Measurements from ENCODE around the gene ABCB6.

ABCB6 gene

DNA sequence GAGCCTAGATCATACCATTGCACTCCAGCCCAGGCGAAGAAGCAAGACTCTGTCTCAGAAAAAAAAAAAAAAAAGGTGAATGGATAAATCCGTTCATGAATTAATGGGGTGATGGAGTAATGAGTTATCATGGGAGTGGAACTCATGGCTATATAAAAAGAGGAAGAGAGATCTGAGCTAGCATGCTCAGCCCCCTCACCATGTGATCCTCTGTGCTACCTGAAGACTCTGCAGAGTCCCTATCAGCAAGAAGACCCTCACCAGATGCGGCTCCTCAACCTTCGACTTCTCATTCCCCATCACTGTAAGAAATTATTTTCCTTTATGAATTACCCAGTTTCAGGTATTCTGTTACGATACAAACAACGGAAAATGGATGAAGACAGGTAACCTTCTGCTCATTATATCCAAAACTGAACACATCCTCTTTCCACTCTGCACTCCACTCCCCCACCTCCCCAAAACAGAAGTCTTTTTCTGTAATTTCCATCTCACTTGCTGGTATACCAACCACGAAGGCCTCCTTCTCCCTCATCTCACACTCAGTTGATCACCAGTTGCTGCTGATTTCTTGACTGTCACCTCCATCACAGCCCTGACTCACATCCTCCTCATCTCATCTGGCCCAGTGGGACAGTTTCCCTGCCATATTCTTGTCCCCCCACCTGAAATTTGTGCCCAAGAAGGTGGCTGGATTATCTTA lies 31.9 kb downstream of the ABCB6 start:
- TF ChIP-seq ZFX (IDR thresholded peaks at IDR 0.05): no peak
- TF ChIP-seq, protein P1, sequence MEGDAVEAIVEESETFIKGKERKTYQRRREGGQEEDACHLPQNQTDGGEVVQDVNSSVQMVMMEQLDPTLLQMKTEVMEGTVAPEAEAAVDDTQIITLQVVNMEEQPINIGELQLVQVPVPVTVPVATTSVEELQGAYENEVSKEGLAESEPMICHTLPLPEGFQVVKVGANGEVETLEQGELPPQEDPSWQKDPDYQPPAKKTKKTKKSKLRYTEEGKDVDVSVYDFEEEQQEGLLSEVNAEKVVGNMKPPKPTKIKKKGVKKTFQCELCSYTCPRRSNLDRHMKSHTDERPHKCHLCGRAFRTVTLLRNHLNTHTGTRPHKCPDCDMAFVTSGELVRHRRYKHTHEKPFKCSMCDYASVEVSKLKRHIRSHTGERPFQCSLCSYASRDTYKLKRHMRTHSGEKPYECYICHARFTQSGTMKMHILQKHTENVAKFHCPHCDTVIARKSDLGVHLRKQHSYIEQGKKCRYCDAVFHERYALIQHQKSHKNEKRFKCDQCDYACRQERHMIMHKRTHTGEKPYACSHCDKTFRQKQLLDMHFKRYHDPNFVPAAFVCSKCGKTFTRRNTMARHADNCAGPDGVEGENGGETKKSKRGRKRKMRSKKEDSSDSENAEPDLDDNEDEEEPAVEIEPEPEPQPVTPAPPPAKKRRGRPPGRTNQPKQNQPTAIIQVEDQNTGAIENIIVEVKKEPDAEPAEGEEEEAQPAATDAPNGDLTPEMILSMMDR (conservative IDR thresholded peaks at IDR 0.05): no peak
- H3K27ac ChIP-seq: no peak overlapping the region

GRCh38 chr2:219184121-219184520 lies 34.6 kb downstream of the ABCB6 start:
- TF ChIP-seq ZFX (IDR thresholded peaks at IDR 0.05): no peak
- TF ChIP-seq, protein P1 (conservative IDR thresholded peaks at IDR 0.05): no peak
- no peak overlapping the region for H3K27ac ChIP-seq

- TF ChIP-seq ZFX (IDR thresholded peaks at IDR 0.05): no peak
- TF ChIP-seq, protein P1 (conservative IDR thresholded peaks at IDR 0.05): no peak
- no peak overlapping the region for H3K27ac ChIP-seq
These were observed 35.5 kb downstream of the ABCB6 start for GRCh38 chr2:219183151-219183772.

- no peak overlapping the region for H3K27ac ChIP-seq
- TF ChIP-seq ZFX (IDR thresholded peaks at IDR 0.05): no peak
- TF ChIP-seq, protein P1 (conservative IDR thresholded peaks at IDR 0.05): no peak
These were observed 36.2 kb downstream of the ABCB6 start for GRCh38 chr2:219182331-219183150.

- no peak for TF ChIP-seq ZFX (IDR thresholded peaks at IDR 0.05)
- TF ChIP-seq, protein P1 (conservative IDR thresholded peaks at IDR 0.05): no peak
These were observed 37.2 kb downstream of the ABCB6 start for GRCh38 chr2:219181531-219181930.

GRCh38 chr2:219180961-219181360 lies 37.8 kb downstream of the ABCB6 start:
- H3K27ac ChIP-seq: no peak overlapping the region
- no peak for TF ChIP-seq ZFX (IDR thresholded peaks at IDR 0.05)
- TF ChIP-seq, protein P1 (conservative IDR thresholded peaks at IDR 0.05): no peak

More at GRCh38 chr2:219181531-219181930, 37.2 kb downstream of the ABCB6 start:
- H3K27ac ChIP-seq: no peak overlapping the region
